Measurements from ENCODE around the gene CAMLG.

CAMLG gene

DNA sequence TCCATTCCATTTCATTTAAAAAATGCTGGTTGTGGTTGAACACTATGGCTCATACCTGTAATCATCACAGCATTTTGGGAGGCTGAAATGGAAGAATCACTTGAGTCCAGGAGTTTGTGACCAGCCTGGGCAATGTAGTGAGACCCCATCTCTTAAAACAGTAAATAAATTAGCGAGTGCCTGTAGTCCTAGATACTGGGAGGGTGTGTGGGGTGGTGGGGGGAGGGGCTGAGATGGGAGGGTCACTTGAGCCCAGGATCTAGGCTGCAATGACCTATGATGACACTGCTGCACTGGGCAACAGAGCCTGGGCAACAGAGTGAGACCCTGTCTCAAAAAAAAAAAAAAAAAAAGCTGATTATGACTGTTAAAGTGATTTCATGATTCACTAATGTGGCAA lies 49.3 kb downstream of the CAMLG start:
- H4K8ac ChIP-seq (ENCODE audit: low read length) = no peak overlapping the region
- no peak for DNase-seq
- H3K9me3 ChIP-seq (ENCODE audit: control insufficient read depth, low read length) = no peaks in the 10 kb centered on the region
- no peak overlapping the region for H3K4me2 ChIP-seq (ENCODE audit: low read length, poor library complexity, severe bottlenecking)
- no peak overlapping the region for H2BK12ac ChIP-seq (ENCODE audit: low read length in 2 of 2)
- no peak overlapping the region for H2BK120ac ChIP-seq (ENCODE audit: low read depth, low read length)
- WGBS = 100% methylated on average over 1 of the region's 1 CpG
- no peak overlapping the region for H2BK5ac ChIP-seq (ENCODE audit: low read depth, low read length, poor library complexity, severe bottlenecking)
- H4K91ac ChIP-seq (ENCODE audit: low read length) = no peak overlapping the region
- no peak overlapping the region for H2AFZ ChIP-seq (ENCODE audit: low read depth, low read length)
- H3K36me3 ChIP-seq (ENCODE audit: control insufficient read depth in 1 of 2, insufficient read depth in 2 of 2, low read depth in 1 of 2, low read length in 2 of 2) = peaks cover 20 to 96% of the 10 kb centered on the region in 2 experiments
- H3K14ac ChIP-seq (ENCODE audit: low read length in 2 of 2) = no peak overlapping the region
- H3K9ac ChIP-seq (ENCODE audit: low read length) = no peak overlapping the region
- H3K27me3 ChIP-seq (ENCODE audit: control insufficient read depth in 1 of 2, insufficient read depth in 1 of 2, low read length in 2 of 2) = no peaks in the 10 kb centered on the region
- peaks cover 13% of the 10 kb centered on the region for H3K79me1 ChIP-seq (replicated peaks; ENCODE audit: low read length, poor library complexity, severe bottlenecking)
- no peak overlapping the region for H3K27ac ChIP-seq (ENCODE audit: low read length, poor library complexity, severe bottlenecking)
- H3K4me3 ChIP-seq (ENCODE audit: insufficient read depth in 1 of 2, low read depth in 1 of 2, low read length in 2 of 2) = no peak overlapping the region
- H3K4me1 ChIP-seq (ENCODE audit: control insufficient read depth, insufficient read depth, low read depth, low read length) = no peaks in the 10 kb centered on the region
- no peak overlapping the region for H3K23ac ChIP-seq (ENCODE audit: low read length in 2 of 2)
- no peak overlapping the region for H3K18ac ChIP-seq (ENCODE audit: low read depth in 1 of 2, low read length in 2 of 2)
- H2BK15ac ChIP-seq (ENCODE audit: low read depth, poor library complexity, severe bottlenecking) = no peak overlapping the region
- H3K4ac ChIP-seq (ENCODE audit: low read depth in 1 of 2, low read length in 2 of 2) = no peak overlapping the region
- H2AK5ac ChIP-seq (ENCODE audit: low read length, severe bottlenecking) = no peak overlapping the region

DNA sequence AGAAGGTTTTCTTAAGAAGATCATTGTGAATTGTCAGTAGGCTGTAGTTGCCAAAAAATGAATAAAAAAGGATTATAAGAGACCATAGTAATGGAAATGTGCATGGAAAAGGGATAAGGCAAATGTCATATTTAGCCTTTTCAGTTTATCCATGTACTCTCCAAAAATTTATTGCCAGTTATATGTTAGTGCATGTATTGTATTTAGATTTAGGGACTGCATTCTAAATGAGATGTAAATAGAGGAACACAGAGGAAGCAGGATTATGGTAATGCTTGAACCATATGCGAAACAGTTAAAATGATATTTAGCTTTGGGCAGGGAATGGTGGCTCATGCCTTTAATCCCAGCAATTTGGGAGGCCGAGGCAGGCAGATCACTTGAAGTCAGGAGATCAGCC lies 53.2 kb downstream of the CAMLG start:
- no peak overlapping the region for H3K18ac ChIP-seq (ENCODE audit: low read depth in 1 of 2, low read length in 2 of 2)
- H4K91ac ChIP-seq (ENCODE audit: low read length) = no peak overlapping the region
- DNase-seq = no peak
- WGBS = 99% methylated on average over 2 of the region's 2 CpGs
- H3K4ac ChIP-seq (ENCODE audit: low read depth in 1 of 2, low read length in 2 of 2) = no peak overlapping the region
- no peak overlapping the region for H2AFZ ChIP-seq (ENCODE audit: low read depth, low read length)
- peaks cover 3% of the 10 kb centered on the region for H3K4me1 ChIP-seq (ENCODE audit: control insufficient read depth, insufficient read depth, low read depth, low read length)
- H2AK5ac ChIP-seq (ENCODE audit: low read length, severe bottlenecking) = no peak overlapping the region
- no peak overlapping the region for H3K9ac ChIP-seq (ENCODE audit: low read length)
- H3K36me3 ChIP-seq (ENCODE audit: control insufficient read depth in 1 of 2, insufficient read depth in 2 of 2, low read depth in 1 of 2, low read length in 2 of 2) = peaks cover 25 to 96% of the 10 kb centered on the region in 2 experiments
- H2BK5ac ChIP-seq (ENCODE audit: low read depth, low read length, poor library complexity, severe bottlenecking) = no peak overlapping the region
- H3K9me3 ChIP-seq (ENCODE audit: control insufficient read depth, low read length) = no peaks in the 10 kb centered on the region
- H3K27ac ChIP-seq (ENCODE audit: low read length, poor library complexity, severe bottlenecking) = no peak overlapping the region
- peaks cover 16% of the 10 kb centered on the region for H3K79me1 ChIP-seq (replicated peaks; ENCODE audit: low read length, poor library complexity, severe bottlenecking)
- H3K23ac ChIP-seq (ENCODE audit: low read length in 2 of 2) = no peak overlapping the region
- H3K27me3 ChIP-seq (ENCODE audit: control insufficient read depth in 1 of 2, insufficient read depth in 1 of 2, low read length in 2 of 2) = no peaks in the 10 kb centered on the region
- H3K4me3 ChIP-seq (ENCODE audit: insufficient read depth in 1 of 2, low read depth in 1 of 2, low read length in 2 of 2) = no peak overlapping the region
- H2BK12ac ChIP-seq (ENCODE audit: low read length in 2 of 2) = no peak overlapping the region
- H2BK120ac ChIP-seq (ENCODE audit: low read depth, low read length) = no peak overlapping the region
- H3K4me2 ChIP-seq (ENCODE audit: low read length, poor library complexity, severe bottlenecking) = no peak overlapping the region
- no peak overlapping the region for H4K8ac ChIP-seq (ENCODE audit: low read length)
- no peak overlapping the region for H3K14ac ChIP-seq (ENCODE audit: low read length in 2 of 2)
- no peak overlapping the region for H2BK15ac ChIP-seq (ENCODE audit: low read depth, poor library complexity, severe bottlenecking)

DNA sequence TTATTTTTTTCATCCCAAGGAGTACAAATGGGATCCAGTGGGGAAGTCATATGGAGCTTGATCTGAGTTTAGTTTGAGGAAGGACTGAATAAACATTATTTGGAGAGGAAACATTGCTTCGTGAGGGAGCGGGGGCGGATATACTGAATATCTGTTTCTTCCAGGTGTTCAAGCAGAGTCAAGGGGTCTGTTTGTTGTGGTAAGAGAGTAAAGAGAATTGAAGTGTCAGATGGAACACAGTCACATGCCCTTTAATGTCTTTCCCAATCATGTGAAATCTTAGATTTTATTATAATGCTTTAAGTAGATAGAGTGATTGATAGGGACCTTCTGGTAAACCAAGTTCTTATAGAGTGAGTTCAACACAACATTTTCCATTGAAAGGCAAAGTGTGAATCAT lies 53.9 kb downstream of the CAMLG start:
- H2AK5ac ChIP-seq (ENCODE audit: low read length, severe bottlenecking) = no peak overlapping the region
- 100% methylated on average over 3 of the region's 3 CpGs for WGBS

DNA sequence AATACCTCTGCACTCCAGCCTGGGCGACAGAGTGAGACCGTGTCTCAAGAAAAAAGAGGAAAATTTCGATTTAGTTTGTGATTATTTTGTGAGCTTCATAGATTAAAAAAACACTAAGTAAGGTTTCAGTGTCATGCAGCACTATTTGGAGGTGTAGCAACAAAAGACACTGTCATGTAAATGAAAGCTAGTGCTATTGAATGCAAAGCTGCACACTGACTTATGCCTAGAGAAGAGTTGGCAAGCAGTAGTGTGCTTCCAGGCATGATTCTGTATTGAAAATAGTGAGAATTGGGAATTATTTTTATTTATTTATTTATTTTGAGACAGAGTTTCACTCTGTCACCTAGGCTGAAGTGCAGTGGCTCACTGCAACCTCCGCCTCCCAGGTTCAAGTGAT lies 54.8 kb downstream of the CAMLG start:
- Histone ChIP-seq H3K9ac (ENCODE audit: low read length) (no peak overlapping the region), H2AFZ (ENCODE audit: low read depth, low read length) (no peak overlapping the region), H2BK15ac (ENCODE audit: low read depth, poor library complexity, severe bottlenecking) (no peak overlapping the region), H3K14ac (ENCODE audit: low read length in 2 of 2) (no peak overlapping the region), H3K27me3 (ENCODE audit: control insufficient read depth in 1 of 2, insufficient read depth in 1 of 2, low read length in 2 of 2) (no peaks in the 10 kb centered on the region), H3K27ac (ENCODE audit: low read length, poor library complexity, severe bottlenecking) (no peak overlapping the region), H2BK5ac (ENCODE audit: low read depth, low read length, poor library complexity, severe bottlenecking) (no peak overlapping the region), H3K36me3 (ENCODE audit: control insufficient read depth in 1 of 2, insufficient read depth in 2 of 2, low read depth in 1 of 2, low read length in 2 of 2) (peaks cover 28 to 93% of the 10 kb centered on the region in 2 experiments), H3K18ac (ENCODE audit: low read depth in 1 of 2, low read length in 2 of 2) (no peak overlapping the region), H2AK5ac (ENCODE audit: low read length, severe bottlenecking) (no peak overlapping the region), H2BK120ac (ENCODE audit: low read depth, low read length) (no peak overlapping the region), H2BK12ac (ENCODE audit: low read length in 2 of 2) (no peak overlapping the region), H3K4me2 (ENCODE audit: low read length, poor library complexity, severe bottlenecking) (no peak overlapping the region), H4K8ac (ENCODE audit: low read length) (no peak overlapping the region), H3K79me1 (replicated peaks; ENCODE audit: low read length, poor library complexity, severe bottlenecking) (peaks cover 10% of the 10 kb centered on the region), H3K4ac (ENCODE audit: low read depth in 1 of 2, low read length in 2 of 2) (no peak overlapping the region), H4K91ac (ENCODE audit: low read length) (no peak overlapping the region), H3K23ac (ENCODE audit: low read length in 2 of 2) (no peak overlapping the region), H3K4me3 (ENCODE audit: insufficient read depth in 1 of 2, low read depth in 1 of 2, low read length in 2 of 2) (no peak overlapping the region), H3K4me1 (ENCODE audit: control insufficient read depth, insufficient read depth, low read depth, low read length) (peaks cover 3% of the 10 kb centered on the region), H3K9me3 (ENCODE audit: control insufficient read depth, low read length) (no peaks in the 10 kb centered on the region)
- WGBS = 95% methylated on average over 4 of the region's 4 CpGs
- DNase-seq = no peak

More for the DNA sequence above, 53.9 kb downstream of the CAMLG start:
- H2BK12ac ChIP-seq (ENCODE audit: low read length in 2 of 2) = no peak overlapping the region
- H3K36me3 ChIP-seq (ENCODE audit: control insufficient read depth in 1 of 2, insufficient read depth in 2 of 2, low read depth in 1 of 2, low read length in 2 of 2) = peaks cover 23 to 94% of the 10 kb centered on the region in 2 experiments
- H2BK120ac ChIP-seq (ENCODE audit: low read depth, low read length) = no peak overlapping the region
- H3K79me1 ChIP-seq (replicated peaks; ENCODE audit: low read length, poor library complexity, severe bottlenecking) = peaks cover 13% of the 10 kb centered on the region
- no peak overlapping the region for H3K4me2 ChIP-seq (ENCODE audit: low read length, poor library complexity, severe bottlenecking)
- H2AFZ ChIP-seq (ENCODE audit: low read depth, low read length) = no peak overlapping the region
- H3K4ac ChIP-seq (ENCODE audit: low read depth in 1 of 2, low read length in 2 of 2) = no peak overlapping the region
- H3K9ac ChIP-seq (ENCODE audit: low read length) = no peak overlapping the region
- no peak overlapping the region for H3K27ac ChIP-seq (ENCODE audit: low read length, poor library complexity, severe bottlenecking)
- no peak overlapping the region for H4K8ac ChIP-seq (ENCODE audit: low read length)
- no peak overlapping the region for H3K4me3 ChIP-seq (ENCODE audit: insufficient read depth in 1 of 2, low read depth in 1 of 2, low read length in 2 of 2)
- no peaks in the 10 kb centered on the region for H3K9me3 ChIP-seq (ENCODE audit: control insufficient read depth, low read length)
- no peaks in the 10 kb centered on the region for H3K27me3 ChIP-seq (ENCODE audit: control insufficient read depth in 1 of 2, insufficient read depth in 1 of 2, low read length in 2 of 2)
- H3K23ac ChIP-seq (ENCODE audit: low read length in 2 of 2) = no peak overlapping the region
- no peak overlapping the region for H4K91ac ChIP-seq (ENCODE audit: low read length)
- DNase-seq = no peak
- H3K18ac ChIP-seq (ENCODE audit: low read depth in 1 of 2, low read length in 2 of 2) = no peak overlapping the region
- H3K14ac ChIP-seq (ENCODE audit: low read length in 2 of 2) = no peak overlapping the region
- H3K4me1 ChIP-seq (ENCODE audit: control insufficient read depth, insufficient read depth, low read depth, low read length) = peaks cover 3% of the 10 kb centered on the region
- no peak overlapping the region for H2BK5ac ChIP-seq (ENCODE audit: low read depth, low read length, poor library complexity, severe bottlenecking)
- H2BK15ac ChIP-seq (ENCODE audit: low read depth, poor library complexity, severe bottlenecking) = no peak overlapping the region

Data from mesenchymal stem cell (in vitro differentiated cells and primary cell).